DND-41 (cell line): ENCODE results near the gene FNBP1L.

Source experiments
- ATAC-seq: fragments of 200-7000 bp; cut with Tn5 transposase; 3 replicates; pipeline ENCODE4 v1.9.1; 2021; ENCODE audit warnings: low read depth; ENCODE audit not compliant: insufficient read depth
- DNase-seq: peaks from one replicate; pipeline ENCODE4 v3.0.0-alpha.2; 2020
- H2AFZ ChIP-seq: 2 replicates; pipeline ENCODE4 v1.6.0; 2012; ENCODE audit warnings: low read depth, low read length
- H3K27ac ChIP-seq: 2 replicates; pipeline ENCODE4 v1.5.1; 2012; ENCODE audit warnings: low read length, inconsistent platforms
- H3K27me3 ChIP-seq: fragments of 200-600 bp; sonication (generic); 2 replicates; pipeline ENCODE4 v1.6.0; 2012; ENCODE audit warnings: low read length, mild to moderate bottlenecking, inconsistent platforms; ENCODE audit not compliant: insufficient read depth, poor library complexity
- H3K36me3 ChIP-seq: 2 replicates; pipeline ENCODE4 v1.5.1; 2012; ENCODE audit warnings: low read length, inconsistent platforms; ENCODE audit not compliant: insufficient read depth
- H3K4me1 ChIP-seq: 2 replicates; pipeline ENCODE4 v1.5.1; 2012; ENCODE audit warnings: mild to moderate bottlenecking, low read length; ENCODE audit not compliant: insufficient read depth
- H3K4me2 ChIP-seq: 2 replicates; pipeline ENCODE4 v1.6.0; 2012; ENCODE audit warnings: mild to moderate bottlenecking, moderate library complexity, low read length, inconsistent platforms; ENCODE audit not compliant: insufficient read depth
- H3K4me3 ChIP-seq, 2 experiments: fragments of 200-600 bp in 1 of 2; shearing (Covaris generic) in 1 of 2; 2 replicates each; pipeline ENCODE4 v1.5.1; 2012 to 2016; ENCODE audit warnings: inconsistent platforms in 2 of 2, low read length in 2 of 2, mild to moderate bottlenecking in 2 of 2, low read depth in 1 of 2, moderate library complexity in 1 of 2
- H3K79me2 ChIP-seq: 2 replicates; pipeline ENCODE4 v1.6.0; 2012; ENCODE audit warnings: low read length, inconsistent platforms; ENCODE audit not compliant: insufficient read depth
- H3K9ac ChIP-seq: 2 replicates; pipeline ENCODE4 v1.6.0; 2012; ENCODE audit warnings: low read depth, mild to moderate bottlenecking, inconsistent platforms, low read length, moderate library complexity
- H3K9me3 ChIP-seq: 2 replicates; pipeline ENCODE4 v1.5.1; 2012; ENCODE audit warnings: low read length, moderate library complexity, mild to moderate bottlenecking, inconsistent platforms; ENCODE audit not compliant: insufficient read depth, severe bottlenecking
- H4K20me1 ChIP-seq: 2 replicates; pipeline ENCODE4 v1.6.0; 2012; ENCODE audit warnings: low read length; ENCODE audit not compliant: insufficient read depth
- EZH2 ChIP-seq: IDR thresholded peaks from 3 replicates; pipeline ENCODE4 v1.6.1; 2012; ENCODE audit warnings: borderline replicate concordance, low read depth, mild to moderate bottlenecking, moderate library complexity, low read length, inconsistent platforms; ENCODE audit not compliant: severe bottlenecking
- TF ChIP-seq, protein P1 (sequence below): IDR thresholded peaks from 2 replicates; pipeline ENCODE4 v1.5.1; 2012; ENCODE audit warnings: borderline replicate concordance, low read length, moderate library complexity, mild to moderate bottlenecking; ENCODE audit not compliant: poor library complexity, severe bottlenecking; ENCODE audit errors: extremely low read depth

Gene FNBP1L

DNA sequence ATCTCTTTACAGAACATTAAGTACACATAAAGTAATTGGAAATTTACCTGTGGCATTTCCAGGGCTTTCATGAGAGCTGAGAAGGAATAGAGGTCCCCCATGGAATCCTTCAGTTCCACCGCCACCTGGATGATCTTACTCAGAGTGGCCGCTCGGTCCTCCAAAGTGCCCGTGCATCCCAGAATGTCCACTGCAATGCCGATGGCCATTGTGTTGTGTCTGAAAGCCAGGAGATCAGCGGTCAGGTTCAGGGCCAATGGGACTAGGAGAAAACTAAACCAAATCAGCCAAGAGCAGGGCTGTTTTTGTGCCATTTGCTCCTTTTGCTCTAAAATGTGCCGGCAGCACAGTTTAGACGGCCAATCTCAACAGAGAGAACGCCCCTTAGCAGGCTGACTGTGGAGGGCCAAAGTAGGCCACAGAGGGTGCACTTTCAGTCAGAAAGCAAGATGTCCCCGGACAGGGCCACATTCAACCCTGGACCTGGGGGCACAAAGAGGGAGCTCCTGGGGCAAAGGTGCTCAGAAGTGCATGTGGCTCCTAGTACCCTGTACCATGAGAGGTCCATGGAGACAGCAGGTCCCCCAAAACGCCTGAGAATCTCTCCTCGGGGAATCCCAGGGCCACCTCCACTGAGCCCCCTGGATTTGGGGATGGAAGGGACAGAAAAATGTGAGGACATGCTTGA lies 123.8 kb downstream of the FNBP1L start:
- no peak for ATAC-seq
- H3K9ac ChIP-seq, result no peak overlapping the region
- TF ChIP-seq, protein P1, sequence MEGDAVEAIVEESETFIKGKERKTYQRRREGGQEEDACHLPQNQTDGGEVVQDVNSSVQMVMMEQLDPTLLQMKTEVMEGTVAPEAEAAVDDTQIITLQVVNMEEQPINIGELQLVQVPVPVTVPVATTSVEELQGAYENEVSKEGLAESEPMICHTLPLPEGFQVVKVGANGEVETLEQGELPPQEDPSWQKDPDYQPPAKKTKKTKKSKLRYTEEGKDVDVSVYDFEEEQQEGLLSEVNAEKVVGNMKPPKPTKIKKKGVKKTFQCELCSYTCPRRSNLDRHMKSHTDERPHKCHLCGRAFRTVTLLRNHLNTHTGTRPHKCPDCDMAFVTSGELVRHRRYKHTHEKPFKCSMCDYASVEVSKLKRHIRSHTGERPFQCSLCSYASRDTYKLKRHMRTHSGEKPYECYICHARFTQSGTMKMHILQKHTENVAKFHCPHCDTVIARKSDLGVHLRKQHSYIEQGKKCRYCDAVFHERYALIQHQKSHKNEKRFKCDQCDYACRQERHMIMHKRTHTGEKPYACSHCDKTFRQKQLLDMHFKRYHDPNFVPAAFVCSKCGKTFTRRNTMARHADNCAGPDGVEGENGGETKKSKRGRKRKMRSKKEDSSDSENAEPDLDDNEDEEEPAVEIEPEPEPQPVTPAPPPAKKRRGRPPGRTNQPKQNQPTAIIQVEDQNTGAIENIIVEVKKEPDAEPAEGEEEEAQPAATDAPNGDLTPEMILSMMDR, result no peak
- no peak for TF ChIP-seq EZH2
- H3K9me3 ChIP-seq, result no peaks in the 10 kb centered on the region
- DNase-seq, result no peak
- H4K20me1 ChIP-seq, result no peaks in the 10 kb centered on the region
- no peak overlapping the region for H3K4me2 ChIP-seq
- no peaks in the 10 kb centered on the region for H3K79me2 ChIP-seq
- H3K27me3 ChIP-seq, result no peaks in the 10 kb centered on the region
- H3K4me1 ChIP-seq, result no peaks in the 10 kb centered on the region
- no peak overlapping the region for H3K4me3 ChIP-seq
- H3K36me3 ChIP-seq, result no peaks in the 10 kb centered on the region
- no peak overlapping the region for H2AFZ ChIP-seq
- H3K27ac ChIP-seq, result no peak overlapping the region

DNA sequence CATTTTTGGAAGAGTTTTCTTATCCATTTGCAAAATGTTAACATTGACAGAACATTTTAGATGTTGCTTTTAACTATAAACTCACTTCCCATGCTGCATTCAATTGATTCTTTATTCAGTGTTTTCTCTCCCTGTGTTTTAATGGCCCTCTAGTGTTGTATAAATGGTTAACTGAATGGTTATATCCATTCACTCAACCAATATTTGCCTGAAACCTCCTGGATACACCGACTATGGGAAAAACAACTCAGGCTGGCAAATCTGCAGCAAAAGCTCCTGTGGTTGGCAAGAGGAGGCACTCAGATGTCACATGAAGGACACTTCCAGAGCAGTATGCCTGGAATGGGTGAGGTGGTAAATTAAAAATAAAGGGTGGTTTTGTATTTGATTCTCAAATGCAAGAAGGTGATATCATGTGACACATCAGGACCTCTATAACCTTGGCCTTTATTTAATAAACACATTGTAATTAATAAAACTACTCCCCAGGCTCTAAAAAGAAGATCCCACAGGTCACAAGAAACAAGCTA lies 126.1 kb downstream of the FNBP1L start:
- Histone ChIP-seq H3K4me2 (no peak overlapping the region), H3K36me3 (no peaks in the 10 kb centered on the region), H3K4me3 (no peak overlapping the region), H3K79me2 (no peaks in the 10 kb centered on the region), H3K27me3 (no peaks in the 10 kb centered on the region), H3K9ac (no peak overlapping the region), H2AFZ (no peak overlapping the region), H3K4me1 (no peaks in the 10 kb centered on the region), H3K9me3 (no peaks in the 10 kb centered on the region), H4K20me1 (no peaks in the 10 kb centered on the region), H3K27ac (no peak overlapping the region)
- DNase-seq (no peak), ATAC-seq (no peak)
- TF ChIP-seq, protein P1, result no peak
- no peak for TF ChIP-seq EZH2

DNA sequence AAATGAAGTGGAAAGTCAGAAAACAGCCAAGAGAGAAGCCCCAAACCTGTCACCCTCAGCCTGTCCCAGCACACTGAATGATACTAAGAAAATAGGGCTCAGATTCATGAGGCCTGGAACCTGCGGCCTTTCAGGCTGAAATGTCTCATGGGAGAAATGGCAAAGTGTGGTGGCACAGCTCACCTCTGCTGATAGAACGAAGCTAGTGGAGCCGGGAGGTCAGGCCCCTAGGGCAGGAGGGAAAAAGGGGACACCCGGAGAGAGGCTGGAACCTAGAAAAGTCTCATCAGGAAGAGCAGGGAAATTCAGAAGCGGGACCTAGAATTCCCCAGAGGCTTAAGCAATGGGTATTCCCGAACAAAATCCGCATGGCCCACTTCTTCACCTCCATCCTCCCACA lies 126.6 kb downstream of the FNBP1L start:
- TF ChIP-seq, protein P1, result no peak
- TF ChIP-seq EZH2, result no peak
- DNase-seq (no peak), ATAC-seq (no peak)
- Histone ChIP-seq H3K36me3 (no peaks in the 10 kb centered on the region), H3K79me2 (no peaks in the 10 kb centered on the region), H3K9ac (no peak overlapping the region), H2AFZ (no peak overlapping the region), H3K27me3 (no peaks in the 10 kb centered on the region), H3K4me3 (no peak overlapping the region), H3K27ac (no peak overlapping the region), H4K20me1 (no peaks in the 10 kb centered on the region), H3K4me2 (no peak overlapping the region), H3K9me3 (no peaks in the 10 kb centered on the region), H3K4me1 (no peaks in the 10 kb centered on the region)
